SK-N-SH treated with all-trans-retinoic acid at 6 μM for 48 hours (cell line): ENCODE results near the gene WDR49.

Source experiments
- ATAC-seq: fragments of 200-7000 bp; cut with Tn5 transposase; 3 replicates; pipeline ENCODE4 v1.9.1; 2020; ENCODE audit warnings: mild to moderate bottlenecking, moderate library complexity
- ARNTL ChIP-seq: fragments of 450-650 bp; formaldehyde crosslinking; IDR thresholded peaks from 2 replicates; pipeline ENCODE4 v1.5.0; 2020; ENCODE audit warnings: low read depth, mild to moderate bottlenecking, moderate library complexity, borderline replicate concordance
- BACH2 ChIP-seq: fragments of 250-450 bp; sonication (Bioruptor Pico); IDR thresholded peaks from 2 replicates; pipeline ENCODE4 v1.9.0; 2021; ENCODE audit warnings: mild to moderate bottlenecking, borderline replicate concordance
- CREB5 ChIP-seq: fragments of 250-450 bp; sonication (Bioruptor Pico); IDR thresholded peaks from 2 replicates; pipeline ENCODE4 v1.5.1; 2020; ENCODE audit warnings: low read depth, mild to moderate bottlenecking, moderate library complexity
- CSDC2 ChIP-seq: fragments of 250-450 bp; sonication (Bioruptor Pico); IDR thresholded peaks from 2 replicates; pipeline ENCODE4 v1.5.0; 2020; ENCODE audit warnings: mild to moderate bottlenecking, moderate library complexity
- CSRNP3 ChIP-seq: fragments of 250-450 bp; sonication (Bioruptor Pico); IDR thresholded peaks from 2 replicates; pipeline ENCODE4 v1.5.1; 2021; ENCODE audit warnings: mild to moderate bottlenecking, moderate library complexity
- ESRRG ChIP-seq: fragments of 250-450 bp; sonication (Bioruptor Pico); IDR thresholded peaks from 2 replicates; pipeline ENCODE4 v1.6.1; 2021; ENCODE audit warnings: mild to moderate bottlenecking
- GLIS3 ChIP-seq: fragments of 250-450 bp; sonication (Bioruptor Pico); IDR thresholded peaks from 2 replicates; pipeline ENCODE4 v1.5.0; 2020; ENCODE audit warnings: mild to moderate bottlenecking, moderate library complexity
- ISL1 ChIP-seq: fragments of 250-450 bp; sonication (Bioruptor Pico); IDR thresholded peaks from 2 replicates; pipeline ENCODE4 v2.1.2; 2022; ENCODE audit warnings: mild to moderate bottlenecking, moderate library complexity
- OSR1 ChIP-seq: fragments of 250-450 bp; sonication (Bioruptor Pico); IDR thresholded peaks from 2 replicates; pipeline ENCODE4 v1.8.0; 2022; ENCODE audit warnings: moderate library complexity, mild to moderate bottlenecking, inconsistent platforms
- POU6F1 ChIP-seq: fragments of 250-450 bp; sonication (Bioruptor Pico); IDR thresholded peaks from 2 replicates; pipeline ENCODE4 v1.8.0; 2021; ENCODE audit warnings: low read depth, mild to moderate bottlenecking, moderate library complexity, borderline replicate concordance
- PPARA ChIP-seq: fragments of 250-450 bp; sonication (Bioruptor Pico); IDR thresholded peaks from 2 replicates; pipeline ENCODE4 v1.5.0; 2020; ENCODE audit warnings: mild to moderate bottlenecking, borderline replicate concordance
- RARB ChIP-seq: fragments of 250-450 bp; sonication (Bioruptor Pico); IDR thresholded peaks from 2 replicates; pipeline ENCODE4 v1.8.0; 2021; ENCODE audit warnings: mild to moderate bottlenecking, moderate library complexity
- SNAI2 ChIP-seq: fragments of 250-450 bp; sonication (Bioruptor Pico); IDR thresholded peaks from 2 replicates; pipeline ENCODE4 v1.5.0; 2020; ENCODE audit warnings: mild to moderate bottlenecking, moderate library complexity
- TCF4 ChIP-seq: fragments of 250-450 bp; sonication (Bioruptor Pico); IDR thresholded peaks from 2 replicates; pipeline ENCODE4 v1.8.0; 2021; ENCODE audit warnings: mild to moderate bottlenecking, moderate library complexity, borderline replicate concordance
- TSHZ2 ChIP-seq: fragments of 250-450 bp; sonication (Bioruptor Pico); IDR thresholded peaks from 2 replicates; pipeline ENCODE4 v1.5.0; 2020; ENCODE audit warnings: mild to moderate bottlenecking, moderate library complexity
- ZFP3 ChIP-seq: fragments of 250-450 bp; sonication (Bioruptor Pico); IDR thresholded peaks from 2 replicates; pipeline ENCODE4 v1.5.0; 2020; ENCODE audit warnings: mild to moderate bottlenecking, moderate library complexity
- ZFP30 ChIP-seq: fragments of 450-650 bp; formaldehyde crosslinking; IDR thresholded peaks from 2 replicates; pipeline ENCODE4 v1.5.0; 2022; ENCODE audit warnings: mild to moderate bottlenecking, moderate library complexity
- ZNF565 ChIP-seq: fragments of 450-650 bp; formaldehyde crosslinking; conservative IDR thresholded peaks from 2 replicates; pipeline ENCODE4 v1.5.0; 2020; ENCODE audit warnings: low read depth, mild to moderate bottlenecking, moderate library complexity
- ZNF70 ChIP-seq: fragments of 450-650 bp; formaldehyde crosslinking; IDR thresholded peaks from 2 replicates; pipeline ENCODE4 v1.5.0; 2020; ENCODE audit warnings: mild to moderate bottlenecking, moderate library complexity
- ZNF8 ChIP-seq: fragments of 450-650 bp; formaldehyde crosslinking; IDR thresholded peaks from 2 replicates; pipeline ENCODE4 v1.5.0; 2020; ENCODE audit warnings: mild to moderate bottlenecking, moderate library complexity

WDR49 gene

GRCh38 chr3:167606836-167607235 is 46.9 kb downstream of the WDR49 start:
- TF ChIP-seq OSR1 (CRISPR knock-in tag) (no peak), ARNTL (CRISPR knock-in tag) (no peak), ZNF70 (no peak), ISL1 (CRISPR knock-in tag) (no peak), CSRNP3 (no peak), GLIS3 (CRISPR knock-in tag) (no peak), ZFP3 (no peak), ZFP30 (CRISPR knock-in tag) (no peak), PPARA (CRISPR knock-in tag) (no peak), TCF4 (CRISPR knock-in tag) (no peak), TSHZ2 (CRISPR knock-in tag) (no peak), ZNF565 (CRISPR knock-in tag) (no peak), ESRRG (no peak), RARB (no peak), SNAI2 (CRISPR knock-in tag) (no peak), ZNF8 (CRISPR knock-in tag) (no peak), POU6F1 (CRISPR knock-in tag) (no peak), CREB5 (no peak), CSDC2 (CRISPR knock-in tag) (no peak), BACH2 (no peak)
- ATAC-seq, result no peak

GRCh38 chr3:167605871-167606270 is 47.9 kb downstream of the WDR49 start:
- no peak for ATAC-seq
- TF ChIP-seq GLIS3 (CRISPR knock-in tag) (no peak), CREB5 (no peak), TSHZ2 (CRISPR knock-in tag) (no peak), ZNF70 (no peak), RARB (no peak), BACH2 (no peak), ZFP30 (CRISPR knock-in tag) (no peak), PPARA (CRISPR knock-in tag) (no peak), ZFP3 (no peak), SNAI2 (CRISPR knock-in tag) (no peak), ARNTL (CRISPR knock-in tag) (no peak)
